ENCODE results near the gene EIF2A. TPM values are rescaled to one million over a fixed set of nuclear protein-coding genes. Genes with fewer than 3 reads are reported as not detected.

Gene EIF2A
- total and polyA plus RNA-seq, 2 of the 13 experiments (the other 11 are each of a cell fraction or from before 2014, with no cell fraction given) = 124 to 139 TPM

DNA sequence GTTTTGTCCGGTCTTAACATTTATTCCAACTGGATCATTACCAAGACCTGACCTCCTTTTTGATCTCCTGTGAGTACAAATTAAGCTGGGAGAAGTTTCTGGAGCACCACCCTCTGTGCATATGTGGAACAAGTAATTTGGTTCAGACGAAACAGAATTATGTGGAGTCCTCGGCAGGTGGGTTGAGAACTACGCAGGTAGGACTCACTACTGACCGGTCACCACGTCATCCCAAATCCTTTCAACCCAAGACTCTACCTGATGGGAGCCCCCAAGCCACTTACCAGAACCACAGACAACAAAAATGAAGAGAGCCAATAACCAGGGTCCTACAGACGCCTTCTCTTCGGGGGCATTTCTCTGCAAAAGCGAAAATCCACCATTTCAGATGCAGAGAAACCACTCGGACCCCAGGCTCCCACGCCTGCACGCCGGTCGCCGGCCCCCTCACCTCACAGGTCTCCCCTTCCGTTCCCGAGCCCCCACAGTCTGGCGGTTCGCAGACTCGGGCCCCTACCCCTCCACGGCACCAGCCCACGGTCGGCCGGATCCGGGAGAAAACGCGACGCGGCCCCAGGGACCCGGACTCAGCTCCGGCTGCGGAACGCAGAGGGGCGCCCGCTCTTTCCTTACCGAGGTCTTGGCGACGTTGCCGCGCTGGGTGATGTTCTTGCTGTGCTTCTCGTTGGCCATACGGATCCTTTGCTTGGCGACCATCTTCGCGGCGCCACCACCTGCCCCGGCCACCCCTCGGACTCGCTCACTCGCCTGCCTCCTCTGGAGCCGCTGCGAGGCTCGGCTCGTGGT lies 965 bp upstream of the EIF2A start (continued):
- TF ChIP-seq JDP2 (CRISPR knock-in tag; IDR thresholded peaks at IDR 0.05; ENCODE audit: borderline replicate concordance) (no peak), ZNF614 (CRISPR knock-in tag; IDR thresholded peaks at IDR 0.05; ENCODE audit: borderline replicate concordance) (no peak), ZFP36L2 (CRISPR knock-in tag; IDR thresholded peaks at IDR 0.05) (no peak), EEA1 (CRISPR knock-in tag; IDR thresholded peaks at IDR 0.05; ENCODE audit: borderline replicate concordance) (no peak), MIER3 (CRISPR knock-in tag; IDR thresholded peaks at IDR 0.05; ENCODE audit: borderline replicate concordance) (no peak), CENPX (CRISPR knock-in tag; IDR thresholded peaks at IDR 0.05) (no peak), ISL2 (CRISPR knock-in tag; IDR thresholded peaks at IDR 0.05) (0 out of 2 replicates have a peak, but pooled peaks have one; percentile 18), NR3C1 (CRISPR knock-in tag; IDR thresholded peaks at IDR 0.05) (no peak)
- TF ChIP-seq, protein P1, sequence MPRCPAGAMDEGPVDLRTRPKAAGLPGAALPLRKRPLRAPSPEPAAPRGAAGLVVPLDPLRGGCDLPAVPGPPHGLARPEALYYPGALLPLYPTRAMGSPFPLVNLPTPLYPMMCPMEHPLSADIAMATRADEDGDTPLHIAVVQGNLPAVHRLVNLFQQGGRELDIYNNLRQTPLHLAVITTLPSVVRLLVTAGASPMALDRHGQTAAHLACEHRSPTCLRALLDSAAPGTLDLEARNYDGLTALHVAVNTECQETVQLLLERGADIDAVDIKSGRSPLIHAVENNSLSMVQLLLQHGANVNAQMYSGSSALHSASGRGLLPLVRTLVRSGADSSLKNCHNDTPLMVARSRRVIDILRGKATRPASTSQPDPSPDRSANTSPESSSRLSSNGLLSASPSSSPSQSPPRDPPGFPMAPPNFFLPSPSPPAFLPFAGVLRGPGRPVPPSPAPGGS (CRISPR knock-in tag; IDR thresholded peaks at IDR 0.05) = no peak
- TF ChIP-seq, protein P2, sequence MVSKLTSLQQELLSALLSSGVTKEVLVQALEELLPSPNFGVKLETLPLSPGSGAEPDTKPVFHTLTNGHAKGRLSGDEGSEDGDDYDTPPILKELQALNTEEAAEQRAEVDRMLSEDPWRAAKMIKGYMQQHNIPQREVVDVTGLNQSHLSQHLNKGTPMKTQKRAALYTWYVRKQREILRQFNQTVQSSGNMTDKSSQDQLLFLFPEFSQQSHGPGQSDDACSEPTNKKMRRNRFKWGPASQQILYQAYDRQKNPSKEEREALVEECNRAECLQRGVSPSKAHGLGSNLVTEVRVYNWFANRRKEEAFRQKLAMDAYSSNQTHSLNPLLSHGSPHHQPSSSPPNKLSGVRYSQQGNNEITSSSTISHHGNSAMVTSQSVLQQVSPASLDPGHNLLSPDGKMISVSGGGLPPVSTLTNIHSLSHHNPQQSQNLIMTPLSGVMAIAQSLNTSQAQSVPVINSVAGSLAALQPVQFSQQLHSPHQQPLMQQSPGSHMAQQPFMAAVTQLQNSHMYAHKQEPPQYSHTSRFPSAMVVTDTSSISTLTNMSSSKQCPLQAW (CRISPR knock-in tag; IDR thresholded peaks at IDR 0.05) = no peak
